GM12892 (cell line): ENCODE data around the gene PIP5KL1.
A peak's percentile ranks its signal among the peaks of the same experiment; 100 is the strongest.

Experiments
- DNase-seq: peaks from one replicate; pipeline ENCODE4 v3.0.0; 2011; ENCODE audit not compliant: insufficient read length
- FAIRE-seq: peaks from 2 replicates; lab custom pipeline; 2011; peaks lifted over from hg19 to GRCh38; lab: Jason Lieb, UNC
- POLR2A ChIP-seq: IDR thresholded peaks from 2 replicates; pipeline ENCODE4 v1.6.1; 2011; ENCODE audit warnings: low read depth, low read length, control low read depth
- POLR2AphosphoS5 ChIP-seq: IDR thresholded peaks from 2 replicates; pipeline ENCODE4 v1.6.1; 2011; ENCODE audit warnings: low read depth, low read length, control low read depth
- TAF1 ChIP-seq: IDR thresholded peaks from 2 replicates; pipeline ENCODE4 v1.6.1; 2011; ENCODE audit warnings: low read depth, mild to moderate bottlenecking, control low read depth, low read length, borderline replicate concordance

The PIP5KL1 gene

GRCh38 chr9:127953768-127954505, 23.4 kb upstream of the PIP5KL1 start:
- TF ChIP-seq POLR2A (no peak), TAF1 (no peak), POLR2AphosphoS5 (no peak)
- no peak for DNase-seq
- no peak for FAIRE-seq

- no peak for FAIRE-seq
Measured at GRCh38 chr9:127953154-127953553, 22.6 kb upstream of the PIP5KL1 start.

GRCh38 chr9:127950513-127951289, 20.1 kb upstream of the PIP5KL1 start:
- TF ChIP-seq POLR2A (no peak), POLR2AphosphoS5 (no peak), TAF1 (no peak)
- FAIRE-seq (no peak), DNase-seq (no peak)

More at GRCh38 chr9:127953154-127953553, 22.6 kb upstream of the PIP5KL1 start:
- TF ChIP-seq POLR2A (no peak), POLR2AphosphoS5 (no peak), TAF1 (no peak)
- no peak for DNase-seq

GRCh38 chr9:127949827-127950512, 19.4 kb upstream of the PIP5KL1 start:
- no peak for DNase-seq
- no peak for FAIRE-seq
- TF ChIP-seq POLR2AphosphoS5: no peak
- TF ChIP-seq TAF1: no peak
- TF ChIP-seq POLR2A: no peak

GRCh38 chr9:127947841-127948710, 17.5 kb upstream of the PIP5KL1 start:
- no peak for FAIRE-seq
- no peak for TF ChIP-seq POLR2AphosphoS5
- no peak for TF ChIP-seq TAF1
- TF ChIP-seq POLR2A: no peak
- no peak for DNase-seq

- FAIRE-seq: no peak
- DNase-seq: no peak
- no peak for TF ChIP-seq POLR2A
- no peak for TF ChIP-seq TAF1
- TF ChIP-seq POLR2AphosphoS5: no peak
Measured at GRCh38 chr9:127946728-127947127, 16.2 kb upstream of the PIP5KL1 start.

GRCh38 chr9:127945942-127946341, 15.4 kb upstream of the PIP5KL1 start:
- TF ChIP-seq TAF1: no peak
- TF ChIP-seq POLR2A: no peak
- no peak for TF ChIP-seq POLR2AphosphoS5
- DNase-seq (no peak), FAIRE-seq (no peak)

GRCh38 chr9:127945338-127945737, 14.8 kb upstream of the PIP5KL1 start:
- no peak for DNase-seq
- TF ChIP-seq POLR2AphosphoS5: no peak
- no peak for TF ChIP-seq POLR2A
- no peak for TF ChIP-seq TAF1
- no peak for FAIRE-seq

- no peak for DNase-seq
- no peak for FAIRE-seq
- TF ChIP-seq POLR2A (no peak), TAF1 (no peak), POLR2AphosphoS5 (no peak)
Measured at GRCh38 chr9:127944586-127945218, 14.1 kb upstream of the PIP5KL1 start.

GRCh38 chr9:127943731-127944144, 13.2 kb upstream of the PIP5KL1 start:
- FAIRE-seq: peak; percentile 92
- peak; percentile 86 for DNase-seq
- TF ChIP-seq TAF1 (no peak), POLR2A (no peak)
